Osteoblast (primary cell): ENCODE results near the gene NFIC. TPM values are rescaled to one million over a fixed set of nuclear protein-coding genes. Genes with fewer than 3 reads are reported as not detected.

Experiments used
- DNase-seq: peaks from one replicate; pipeline ENCODE4 v3.0.0; 2011; ENCODE audit warnings: low spot score, mixed read lengths; ENCODE audit not compliant: insufficient read length; ENCODE audit errors: missing footprints
- H2AFZ ChIP-seq: 2 replicates; pipeline ENCODE4 v1.6.0; 2011; ENCODE audit warnings: mild to moderate bottlenecking, low read length
- H3K27ac ChIP-seq: 2 replicates; pipeline ENCODE4 v1.5.1; 2011; ENCODE audit warnings: mild to moderate bottlenecking, low read depth, low read length, moderate library complexity
- H3K27me3 ChIP-seq: 2 replicates; pipeline ENCODE4 v1.6.0; 2012; ENCODE audit warnings: mild to moderate bottlenecking, control low read depth, inconsistent platforms, low read length, moderate library complexity; ENCODE audit not compliant: insufficient read depth
- H3K36me3 ChIP-seq: 2 replicates; pipeline ENCODE4 v1.5.1; 2011; ENCODE audit warnings: mild to moderate bottlenecking, low read length, control low read depth, moderate library complexity; ENCODE audit not compliant: insufficient read depth
- H3K4me1 ChIP-seq: 2 replicates; pipeline ENCODE4 v1.5.1; 2011; ENCODE audit warnings: mild to moderate bottlenecking, low read length, control low read depth, moderate library complexity; ENCODE audit not compliant: insufficient read depth
- H3K4me2 ChIP-seq: 2 replicates; pipeline ENCODE4 v1.6.0; 2011; ENCODE audit warnings: mild to moderate bottlenecking, low read length; ENCODE audit not compliant: insufficient read depth
- H3K4me3 ChIP-seq: fragments of 200-600 bp; sonication (generic); 3 replicates; pipeline ENCODE4 v1.5.1; 2012; ENCODE audit warnings: mild to moderate bottlenecking, low read length, inconsistent platforms; ENCODE audit not compliant: insufficient read depth
- H3K79me2 ChIP-seq: 2 replicates; pipeline ENCODE4 v1.6.0; 2012; ENCODE audit warnings: mild to moderate bottlenecking, low read length, control low read depth, inconsistent platforms; ENCODE audit not compliant: insufficient read depth
- H3K9me3 ChIP-seq: 2 replicates; pipeline ENCODE4 v1.5.1; 2011; ENCODE audit warnings: low read depth, low read length, control low read depth
- H4K20me1 ChIP-seq: 2 replicates; pipeline ENCODE4 v1.6.0; 2012; ENCODE audit warnings: mild to moderate bottlenecking, low read length, control low read depth; ENCODE audit not compliant: insufficient read depth
- CTCF ChIP-seq: IDR thresholded peaks from 2 replicates; pipeline ENCODE4 v1.5.1; 2011; ENCODE audit warnings: mild to moderate bottlenecking, low read depth, low read length, moderate library complexity; ENCODE audit errors: extremely low read depth
- total RNA-seq: library from RNA; depleted of rRNA; stranded (reverse); fragments of >200 nt; gene quantifications from 2 replicates; pipeline ENCODE4 v1.2.3, GENCODE V29; 2012

The NFIC gene
- total RNA-seq, 1 donor: 61.2 TPM

DNA sequence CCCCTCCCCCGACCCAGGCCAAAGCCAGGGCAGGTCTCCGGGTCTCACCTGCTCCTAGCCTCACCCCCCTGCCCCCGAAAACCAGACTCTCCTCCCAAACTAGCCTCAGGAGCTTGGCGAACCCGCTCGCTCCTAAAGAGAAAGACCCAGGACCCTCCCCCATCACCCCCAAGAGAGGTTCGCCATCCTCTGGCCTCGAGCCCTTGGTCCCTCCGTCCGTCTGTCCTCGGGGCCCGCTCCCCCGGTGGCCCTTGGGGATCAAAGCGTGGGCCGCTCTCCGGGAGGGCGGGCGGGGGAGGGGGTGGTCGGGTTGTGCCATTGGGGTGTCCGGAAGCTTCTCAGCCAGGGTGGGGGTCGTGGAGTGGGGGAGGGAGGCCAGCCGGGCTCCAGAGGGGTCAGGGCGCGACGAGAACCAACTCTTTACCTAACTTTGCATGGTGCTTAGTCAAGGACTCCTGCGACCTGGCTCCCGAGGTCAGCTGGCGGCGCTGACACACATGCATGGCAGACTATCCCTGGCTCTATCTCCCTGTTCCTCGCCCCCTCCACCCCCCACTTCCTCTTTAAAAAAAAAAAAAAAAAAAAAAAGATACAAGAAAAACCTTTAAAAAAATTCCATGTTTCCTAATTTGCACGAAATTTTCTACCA lies 98.3 kb downstream of the NFIC start:
- H3K27ac ChIP-seq: no peak overlapping the region
- no peak overlapping the region for H3K4me3 ChIP-seq

GRCh38 chr19:3465552-3465951 lies 99.2 kb downstream of the NFIC start:
- no peak overlapping the region for H3K27ac ChIP-seq
- no peaks in the 10 kb centered on the region for H3K27me3 ChIP-seq
- H3K4me1 ChIP-seq: no peaks in the 10 kb centered on the region
- no peak overlapping the region for H3K4me3 ChIP-seq
- TF ChIP-seq CTCF: no peak
- no peaks in the 10 kb centered on the region for H3K9me3 ChIP-seq
- DNase-seq: peak; percentile 70
- H2AFZ ChIP-seq: no peak overlapping the region
- peaks cover 20% of the 10 kb centered on the region for H3K36me3 ChIP-seq
- H4K20me1 ChIP-seq: peaks cover 22% of the 10 kb centered on the region
- peaks cover 8% of the 10 kb centered on the region for H3K79me2 ChIP-seq
- H3K4me2 ChIP-seq: no peak overlapping the region

More for the DNA sequence above, 98.3 kb downstream of the NFIC start:
- Histone ChIP-seq H4K20me1 (peaks cover 25% of the 10 kb centered on the region), H3K4me2 (no peak overlapping the region), H3K27me3 (no peaks in the 10 kb centered on the region), H3K79me2 (peaks cover 13% of the 10 kb centered on the region), H3K4me1 (peaks cover 6% of the 10 kb centered on the region), H3K9me3 (no peaks in the 10 kb centered on the region), H2AFZ (no peak overlapping the region), H3K36me3 (peaks cover 28% of the 10 kb centered on the region)
- peak; percentile 87 for DNase-seq
- TF ChIP-seq CTCF: no peak

GRCh38 chr19:3466635-3467034 lies 100.3 kb downstream of the NFIC start:
- no peak overlapping the region for H3K4me2 ChIP-seq
- peaks cover 23% of the 10 kb centered on the region for H4K20me1 ChIP-seq
- H3K9me3 ChIP-seq: no peaks in the 10 kb centered on the region
- peaks cover 2% of the 10 kb centered on the region for H3K79me2 ChIP-seq
- no peak overlapping the region for H2AFZ ChIP-seq
- H3K4me1 ChIP-seq: no peaks in the 10 kb centered on the region
- H3K27ac ChIP-seq: no peak overlapping the region
- no peaks in the 10 kb centered on the region for H3K27me3 ChIP-seq
- TF ChIP-seq CTCF: no peak
- peaks cover 18% of the 10 kb centered on the region for H3K36me3 ChIP-seq
- H3K4me3 ChIP-seq: no peak overlapping the region
- peak; percentile 69 for DNase-seq

GRCh38 chr19:3467437-3468198 lies 101.2 kb downstream of the NFIC start:
- no peak overlapping the region for H2AFZ ChIP-seq
- no peak overlapping the region for H3K4me2 ChIP-seq
- no peak for TF ChIP-seq CTCF
- H4K20me1 ChIP-seq: peaks cover 30% of the 10 kb centered on the region
- no peaks in the 10 kb centered on the region for H3K79me2 ChIP-seq
- H3K27me3 ChIP-seq: no peaks in the 10 kb centered on the region
- DNase-seq: peak; percentile 80
- no peaks in the 10 kb centered on the region for H3K4me1 ChIP-seq
- H3K36me3 ChIP-seq: peaks cover 15% of the 10 kb centered on the region
- H3K9me3 ChIP-seq: no peaks in the 10 kb centered on the region
- no peak overlapping the region for H3K4me3 ChIP-seq
- no peak overlapping the region for H3K27ac ChIP-seq
